HG03039 (cell line): ENCODE data around the gene SETD4.
"Not testable (repeated sequence)": the region's sequence is repeated elsewhere in the genome, so short reads cannot be mapped to it uniquely, and the experiment has no call there.

Experiments
- ATAC-seq: cut with Tn5 transposase; IDR thresholded peaks from one replicate; pipeline ENCODE4 v1.9.1; 2021; ENCODE audit warnings: mild to moderate bottlenecking, moderate library complexity; ENCODE audit not compliant: unreplicated experiment

SETD4 gene, protein sequence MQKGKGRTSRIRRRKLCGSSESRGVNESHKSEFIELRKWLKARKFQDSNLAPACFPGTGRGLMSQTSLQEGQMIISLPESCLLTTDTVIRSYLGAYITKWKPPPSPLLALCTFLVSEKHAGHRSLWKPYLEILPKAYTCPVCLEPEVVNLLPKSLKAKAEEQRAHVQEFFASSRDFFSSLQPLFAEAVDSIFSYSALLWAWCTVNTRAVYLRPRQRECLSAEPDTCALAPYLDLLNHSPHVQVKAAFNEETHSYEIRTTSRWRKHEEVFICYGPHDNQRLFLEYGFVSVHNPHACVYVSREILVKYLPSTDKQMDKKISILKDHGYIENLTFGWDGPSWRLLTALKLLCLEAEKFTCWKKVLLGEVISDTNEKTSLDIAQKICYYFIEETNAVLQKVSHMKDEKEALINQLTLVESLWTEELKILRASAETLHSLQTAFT

DNA sequence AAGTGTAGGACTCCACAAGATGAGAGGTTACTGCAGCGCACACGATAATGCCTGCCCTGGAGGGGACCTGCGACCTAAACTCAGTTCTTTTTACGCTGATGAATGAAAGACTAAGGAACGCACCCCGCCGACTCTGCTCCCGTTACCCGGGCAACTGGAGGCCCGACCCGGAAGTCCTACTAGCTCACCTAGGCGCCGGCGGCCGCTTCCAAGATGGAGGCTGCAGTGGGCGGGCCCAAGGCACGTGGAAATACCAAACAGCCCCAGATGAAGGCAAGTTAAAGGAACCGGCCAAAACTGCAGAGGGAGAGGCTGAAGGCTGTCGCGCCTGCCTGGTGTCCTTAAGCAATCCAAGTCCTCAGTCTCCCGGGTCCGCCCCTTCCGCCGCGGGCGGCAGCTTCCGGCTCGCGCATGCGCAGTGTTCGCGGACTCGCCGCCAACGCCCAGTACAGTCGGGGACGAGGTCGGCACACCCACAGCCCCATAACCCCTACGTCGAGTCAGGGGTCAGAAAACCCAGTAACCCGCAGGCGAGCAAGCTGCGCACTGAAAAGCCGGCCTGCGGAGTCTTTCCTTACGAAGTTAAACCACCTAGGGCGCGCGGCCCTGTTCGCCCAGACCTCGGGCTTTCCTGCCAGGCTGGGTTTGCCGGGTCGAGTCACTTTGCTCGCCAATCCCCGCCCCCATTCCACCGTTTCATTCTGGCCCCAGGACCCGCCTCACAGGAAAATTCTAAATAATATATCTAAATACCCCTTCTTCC is at the start of gene SETD4:
SETD4 (minus strand) TSS at position 368 of the 763 bp plus-strand sequence. CDS start 1,638 bp downstream, outside the sequence.
- ATAC-seq, result peak; percentile 86

DNA sequence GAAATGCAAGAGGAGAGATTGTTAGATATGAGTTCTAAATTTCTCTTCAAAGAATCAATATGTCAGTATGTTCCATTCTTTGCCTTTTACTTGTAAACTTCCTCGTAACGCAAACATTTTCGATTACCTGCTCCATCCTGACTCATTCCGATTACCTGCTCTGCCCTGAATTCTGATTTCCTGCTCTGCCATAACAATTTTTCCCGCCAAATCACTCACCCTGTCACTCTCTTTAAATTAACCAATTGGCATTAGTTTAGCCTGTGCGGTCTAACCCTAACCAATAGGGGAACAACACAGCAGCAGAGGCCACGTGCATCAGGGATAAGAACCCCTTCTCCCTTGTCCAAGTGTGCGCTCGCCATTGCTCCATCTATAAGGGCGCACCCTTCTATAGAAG is 49.5 kb upstream of the SETD4 start:
- no peak for ATAC-seq

DNA sequence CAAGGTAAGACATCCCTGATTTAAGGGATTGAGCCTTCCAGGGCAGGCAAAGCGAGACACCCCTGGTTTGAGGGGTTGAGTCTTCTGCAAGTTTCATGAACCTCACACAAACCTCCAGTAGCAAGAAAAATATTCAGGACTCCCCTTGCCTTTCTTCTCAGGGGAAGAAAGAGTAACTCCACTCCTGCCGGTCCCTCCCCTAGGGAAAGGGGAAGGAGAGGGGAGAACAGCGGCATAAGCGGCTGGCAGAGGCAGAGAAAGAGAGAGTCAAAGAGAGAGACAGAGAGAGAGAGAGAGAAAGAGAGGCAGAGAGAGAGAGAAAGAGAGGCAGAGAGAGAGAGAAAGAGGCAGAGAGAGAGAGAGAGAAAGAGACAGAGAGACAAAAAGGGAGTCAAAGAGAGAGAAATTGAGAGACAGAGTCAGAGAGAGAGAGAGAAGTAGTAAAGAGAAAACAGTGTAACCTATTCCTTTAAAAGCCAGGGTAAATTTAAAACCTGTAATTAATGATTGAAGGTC is 45.1 kb upstream of the SETD4 start:
- ATAC-seq, result no peak

DNA sequence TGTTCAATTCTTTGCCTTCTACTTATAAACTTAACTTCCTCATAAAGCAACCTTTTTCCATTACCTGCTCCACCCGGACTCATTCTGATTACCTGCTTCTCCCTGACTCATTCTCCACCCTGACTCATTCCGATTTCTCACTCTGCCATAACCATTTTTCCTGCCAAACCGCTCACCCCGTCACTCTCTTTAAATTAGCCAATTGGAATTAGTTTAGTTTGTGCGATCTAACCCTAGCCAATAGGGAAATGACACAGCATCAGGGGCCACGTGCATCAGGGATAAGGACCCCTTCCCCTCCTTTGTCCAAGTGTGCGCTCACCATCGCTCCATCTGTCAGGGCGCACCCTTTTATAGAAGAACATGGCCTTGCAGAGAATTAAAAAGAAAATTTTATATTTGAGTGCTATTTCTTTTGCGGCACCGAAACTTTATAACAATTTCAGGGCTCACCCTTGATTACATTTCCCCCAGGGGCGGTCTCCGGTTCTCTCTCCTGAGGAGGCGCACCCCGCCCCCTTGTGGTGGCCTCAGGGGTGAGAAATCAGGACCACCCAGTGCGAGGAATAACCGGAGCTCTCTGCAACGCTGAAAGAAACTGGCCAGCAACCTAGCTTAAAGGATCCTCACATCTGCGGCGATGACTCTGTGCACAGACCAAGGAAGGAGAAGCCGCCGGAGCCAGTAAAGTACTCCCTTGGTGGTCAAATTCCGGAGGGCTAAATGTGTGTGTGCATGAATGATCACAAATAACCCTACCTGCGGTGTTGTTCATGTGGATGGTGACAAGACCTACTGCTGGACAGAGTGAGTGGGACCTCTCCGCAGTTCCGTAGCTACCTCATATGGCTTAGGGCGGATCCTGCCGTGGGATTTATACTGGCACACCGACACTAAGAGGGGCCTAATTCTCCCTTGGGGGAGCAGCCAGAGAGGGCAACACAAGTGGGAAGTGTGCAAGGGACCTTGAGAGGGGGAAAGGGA is 44.3 kb upstream of the SETD4 start:
- no peak for ATAC-seq

DNA sequence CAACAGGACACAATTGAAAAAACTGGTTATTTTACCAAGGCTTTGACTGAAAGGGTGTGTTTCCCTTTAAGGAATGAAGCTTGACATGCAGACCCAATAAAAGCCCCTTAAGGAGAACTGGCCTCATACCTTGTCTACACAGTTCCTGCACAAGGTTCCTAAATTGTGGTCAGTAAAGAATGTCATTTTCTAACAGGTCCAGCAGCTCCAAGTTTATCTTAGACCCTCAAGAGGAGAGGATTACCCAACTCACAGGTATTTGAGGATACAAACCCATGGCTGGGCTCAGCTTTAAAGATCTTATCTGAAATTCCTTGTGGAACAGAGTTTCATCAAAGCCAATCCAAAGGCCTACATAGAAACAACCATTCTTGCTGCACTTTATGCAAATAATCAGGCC is 43.1 kb upstream of the SETD4 start:
- ATAC-seq, result no peak

DNA sequence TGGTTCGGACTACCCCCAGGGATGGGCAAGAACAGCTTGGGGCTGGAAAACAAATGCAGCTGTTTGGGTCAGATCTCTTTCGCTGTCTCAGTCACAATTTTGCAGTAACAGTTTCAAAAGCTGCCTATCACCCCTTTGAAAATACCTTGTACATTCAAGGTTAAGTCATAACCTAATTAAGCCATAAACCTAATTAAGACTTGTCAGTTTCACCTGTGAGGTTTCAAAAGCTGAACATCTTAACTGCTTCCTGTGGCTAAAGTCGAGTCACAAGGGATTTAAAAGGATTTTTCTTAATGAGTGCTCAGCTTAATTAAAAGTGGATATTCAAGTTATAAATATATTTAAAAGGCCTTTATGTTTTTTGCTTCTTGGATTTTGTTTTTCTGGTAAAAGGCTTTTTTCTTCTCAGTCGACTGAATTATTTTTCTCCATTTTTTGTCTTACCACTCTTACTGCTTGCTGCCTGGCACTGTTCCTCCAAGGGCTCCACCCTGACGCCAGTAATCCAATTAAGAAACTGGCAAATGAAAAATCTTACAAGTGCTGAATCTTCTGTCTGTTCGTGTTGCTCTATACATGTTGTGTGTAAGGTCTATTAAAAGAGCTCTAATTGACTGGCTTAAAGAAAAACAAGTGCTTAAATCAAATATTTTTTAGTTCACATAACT is 40.8 kb upstream of the SETD4 start:
- ATAC-seq, result no peak

DNA sequence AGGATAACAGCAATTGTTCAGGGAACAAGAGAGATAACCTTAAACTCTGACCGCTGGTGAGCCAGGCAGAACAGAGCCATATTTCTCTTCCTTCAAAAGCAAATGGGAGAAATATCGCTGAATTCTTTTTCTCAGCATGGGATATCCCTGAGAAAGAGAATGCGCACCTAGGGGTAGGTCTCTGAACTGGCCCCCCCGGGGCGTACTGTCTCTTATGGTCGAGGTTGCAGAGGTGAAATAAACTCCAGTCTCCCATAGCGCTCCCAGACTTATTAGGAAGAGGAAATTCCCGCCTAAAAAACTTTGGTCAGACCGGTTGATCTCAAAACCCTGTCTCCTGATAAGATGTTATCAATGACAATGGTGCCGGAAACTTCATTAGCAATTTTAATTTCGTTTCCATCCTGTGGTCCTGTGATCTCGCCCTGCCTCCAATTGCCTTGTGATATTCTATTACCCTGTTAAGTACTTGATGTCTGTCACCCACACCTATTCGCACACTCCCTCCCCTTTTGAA is 39.4 kb upstream of the SETD4 start:
- ATAC-seq, result not testable (repeated sequence)

DNA sequence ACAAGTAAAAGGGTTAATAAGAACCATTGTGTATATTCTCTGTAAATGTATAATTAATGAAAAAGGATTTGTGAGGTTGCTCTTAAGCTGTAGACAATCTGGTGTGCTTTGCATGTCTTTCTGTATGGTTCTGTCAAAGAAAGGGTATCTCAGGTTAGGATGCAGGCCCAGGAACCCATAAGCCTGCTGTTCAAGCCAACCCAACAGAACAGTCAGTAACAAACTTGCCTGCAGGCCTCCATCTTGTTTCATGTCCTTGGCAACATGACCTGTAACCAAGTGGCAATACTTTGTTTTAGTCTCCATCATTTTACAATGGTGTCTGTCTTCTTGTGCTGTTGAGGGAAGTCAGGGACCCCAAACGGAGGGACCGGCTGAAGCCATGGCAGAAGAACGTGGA is 38.7 kb upstream of the SETD4 start:
- ATAC-seq, result no peak

DNA sequence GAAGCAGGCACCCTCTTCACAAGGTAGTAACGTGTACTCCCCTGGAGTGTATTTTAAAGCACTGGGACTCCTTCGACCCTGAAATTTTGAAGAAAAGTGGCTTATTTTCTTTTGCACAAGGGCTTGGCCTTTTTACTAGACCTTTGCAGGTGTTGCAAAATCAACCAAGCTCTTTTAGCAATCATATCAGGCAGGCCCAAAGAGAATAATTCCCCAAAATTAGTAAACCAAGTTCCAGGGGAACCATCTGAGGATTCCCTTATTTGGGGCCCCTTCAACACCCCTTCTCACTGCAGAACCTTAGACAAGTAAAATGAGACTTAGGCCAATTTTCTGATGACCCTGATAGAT is 37.8 kb upstream of the SETD4 start:
- ATAC-seq, result no peak

DNA sequence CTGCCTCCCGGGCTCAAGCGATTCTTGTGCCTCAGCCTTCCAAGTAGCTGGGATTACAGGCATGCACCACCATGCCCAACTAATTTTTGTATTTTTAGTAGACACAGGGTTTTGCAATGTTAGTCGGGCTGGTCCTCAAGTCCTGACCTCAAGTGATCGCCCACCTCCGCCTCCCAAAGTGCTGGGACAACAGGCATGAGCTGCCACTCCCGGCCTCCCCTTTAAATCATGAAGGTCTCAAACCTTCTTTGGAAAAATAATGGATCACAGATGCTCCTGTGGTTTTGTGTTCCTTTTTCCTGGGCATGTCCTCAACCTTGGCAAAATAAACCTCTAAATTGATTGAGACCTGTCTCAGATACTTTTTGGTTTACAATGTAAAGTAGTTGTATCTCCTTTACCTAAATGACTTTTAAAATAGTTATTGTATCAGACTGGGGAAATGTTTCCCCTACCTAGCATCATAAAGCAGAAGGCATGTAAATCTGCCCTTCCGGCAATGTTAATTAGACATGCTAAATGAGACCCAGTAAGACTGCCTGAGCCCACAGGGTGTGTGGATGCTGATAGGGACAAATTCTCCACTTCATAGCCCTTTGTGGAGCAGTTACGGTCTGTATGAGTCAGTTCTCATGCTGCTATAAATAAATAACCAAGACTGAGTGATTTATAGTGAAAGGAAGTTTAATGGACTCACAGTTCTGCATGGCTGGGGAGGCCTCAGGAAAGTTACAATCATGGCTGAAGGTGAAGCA is 37.3 kb upstream of the SETD4 start:
- ATAC-seq, result no peak

DNA sequence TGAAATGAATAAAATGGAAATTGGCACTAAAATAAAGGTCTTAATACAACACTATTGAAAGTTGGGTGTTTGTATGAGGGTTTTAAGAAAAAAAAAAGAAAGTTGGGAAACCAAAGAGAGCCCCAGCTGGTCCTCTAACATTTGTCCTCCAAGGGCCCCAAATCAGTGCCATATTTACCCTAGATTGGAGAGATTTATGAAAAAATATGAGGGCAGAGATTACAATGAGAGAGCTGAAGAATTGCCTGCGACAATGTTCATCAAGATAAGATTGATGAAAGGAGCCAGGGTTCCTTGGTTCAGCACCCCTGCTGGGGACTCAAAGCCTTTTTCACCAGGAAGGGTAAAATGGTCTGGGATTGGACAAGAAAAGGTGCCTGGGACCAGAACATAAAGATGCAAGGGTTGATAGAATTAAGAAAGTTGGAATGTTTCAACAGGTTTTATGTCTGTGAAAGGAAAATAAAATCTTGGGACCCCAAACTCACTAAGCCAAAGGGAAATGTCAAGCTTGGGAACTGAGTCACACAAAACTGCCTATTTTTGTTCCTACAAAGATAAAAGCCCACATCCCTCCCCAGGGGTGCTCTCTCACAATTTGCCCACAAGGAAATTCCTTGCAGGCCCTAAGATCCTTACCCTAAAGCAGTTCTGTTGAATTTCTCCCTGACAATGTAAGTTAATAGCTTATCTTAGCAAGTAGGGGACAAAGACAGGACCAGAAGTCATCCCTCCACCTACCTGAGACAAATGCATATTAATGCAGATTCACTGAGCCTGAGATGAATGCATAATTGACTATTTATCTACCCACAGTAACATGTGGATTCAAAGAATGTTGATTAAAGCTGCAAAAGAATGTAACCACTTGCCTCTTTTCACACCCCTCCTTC is 36.3 kb upstream of the SETD4 start:
- ATAC-seq, result no peak

DNA sequence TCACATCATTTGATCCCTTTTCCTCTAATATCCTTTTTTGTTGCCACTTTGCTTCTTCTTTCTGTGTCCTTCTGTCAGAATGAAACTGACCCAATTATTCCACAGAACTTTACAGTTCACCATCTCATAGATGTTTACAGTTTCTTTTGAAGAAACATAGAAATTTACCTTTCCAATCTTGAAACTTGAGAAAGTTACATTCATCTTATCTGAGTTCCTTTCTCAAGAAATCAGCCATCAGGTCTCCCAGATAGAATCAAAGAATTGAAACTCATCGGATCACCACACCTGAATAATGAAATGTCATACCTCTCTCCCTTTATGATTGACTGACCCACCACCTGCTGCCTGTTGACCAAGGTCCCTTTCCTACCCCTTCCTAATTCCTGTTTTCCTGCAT is 33.2 kb upstream of the SETD4 start:
- ATAC-seq, result no peak

DNA sequence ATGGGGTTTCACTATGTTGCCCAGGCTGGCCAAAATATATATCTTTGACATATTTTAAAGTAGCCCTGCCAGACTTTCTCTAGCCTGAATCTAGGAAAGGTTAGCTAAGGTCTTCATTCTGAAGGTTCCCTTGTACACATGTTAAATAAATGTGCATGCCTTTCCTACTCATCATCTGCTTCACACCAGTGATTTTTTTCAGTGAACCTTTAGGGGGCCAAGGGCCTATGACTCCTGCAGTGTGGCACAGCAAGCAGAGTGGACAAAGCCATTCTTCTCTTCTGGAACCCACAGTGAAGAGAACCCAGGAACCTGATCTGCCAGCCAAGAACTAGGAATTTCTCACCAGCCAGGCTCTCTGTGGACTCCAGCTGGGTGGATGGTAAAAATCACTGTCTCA is 32.4 kb upstream of the SETD4 start:
- ATAC-seq, result no peak

DNA sequence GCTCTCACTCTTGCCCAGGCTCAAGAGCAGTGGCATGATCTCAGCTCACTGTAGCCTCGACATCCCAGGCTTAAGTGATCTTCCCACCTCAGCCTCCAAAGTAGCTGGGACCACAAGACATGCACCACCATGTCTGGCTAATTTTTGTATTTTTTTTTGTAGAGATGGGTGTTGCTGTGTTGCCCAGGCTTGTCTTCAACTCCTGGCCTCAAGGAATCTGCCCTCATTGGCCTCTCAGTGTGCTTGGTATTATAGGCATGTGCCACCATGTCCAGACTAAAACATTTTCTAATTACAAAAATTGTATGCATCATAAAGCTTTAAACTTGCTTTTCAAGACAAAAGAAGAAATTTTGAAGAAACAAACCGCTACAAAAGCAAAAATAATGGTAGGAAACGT is 29.6 kb upstream of the SETD4 start:
- ATAC-seq, result no peak

DNA sequence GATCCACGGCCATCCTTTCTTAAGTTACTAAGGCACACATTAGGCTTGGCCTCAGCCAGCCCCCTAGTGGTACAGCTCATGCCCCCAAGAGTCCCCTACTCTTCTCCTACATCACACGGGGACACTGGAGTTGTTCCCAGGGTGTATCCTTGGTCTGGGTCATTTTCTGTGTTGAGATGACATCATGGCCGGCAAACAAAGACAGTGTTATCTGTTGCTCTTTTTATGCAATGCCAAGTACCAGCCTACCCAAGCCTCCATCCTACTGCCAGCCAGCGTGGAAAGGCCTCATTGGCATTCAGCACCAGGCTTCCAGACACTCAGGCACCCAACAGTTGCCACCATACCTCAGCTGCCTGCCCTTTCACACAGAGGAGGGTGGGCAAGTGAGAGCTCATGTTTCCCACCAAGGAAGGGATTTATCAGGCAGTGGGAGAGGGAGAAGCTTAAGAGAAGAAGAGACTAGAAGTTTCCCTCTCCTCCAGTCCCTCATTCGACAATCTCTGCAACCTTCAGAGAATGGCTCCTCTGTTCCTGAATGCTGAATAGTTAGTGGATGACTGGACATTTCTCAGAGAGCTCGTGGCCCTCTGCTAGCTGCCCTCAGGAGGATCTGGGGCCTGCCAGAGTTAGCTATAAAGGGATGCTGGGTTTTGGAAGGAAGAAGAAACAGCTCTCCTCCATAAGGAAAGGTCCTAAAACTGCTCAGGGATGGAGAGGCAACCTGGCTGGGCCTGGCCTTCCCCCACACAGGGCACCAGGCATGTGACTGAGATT is 27.2 kb upstream of the SETD4 start:
- no peak for ATAC-seq

DNA sequence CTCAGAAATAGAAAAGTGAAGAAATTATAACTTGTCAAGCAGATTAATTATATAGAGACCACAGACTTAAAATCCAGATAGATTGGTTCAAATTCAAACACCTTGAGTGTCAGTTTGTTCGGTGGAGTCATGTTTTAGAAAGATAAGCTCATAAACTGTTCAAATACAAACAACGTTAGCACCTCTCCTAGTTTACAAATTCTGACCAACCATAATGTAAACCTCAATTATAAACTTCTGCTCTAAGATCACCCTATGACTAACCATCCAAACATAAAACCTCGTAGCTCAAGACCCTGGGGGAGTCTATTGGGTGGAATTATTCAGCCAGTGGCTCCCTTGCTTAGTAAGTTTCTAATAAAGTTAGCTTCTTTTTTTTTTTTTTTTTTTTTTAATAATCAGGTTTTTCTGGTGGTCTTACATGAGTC is 21.9 kb upstream of the SETD4 start:
- no peak for ATAC-seq

DNA sequence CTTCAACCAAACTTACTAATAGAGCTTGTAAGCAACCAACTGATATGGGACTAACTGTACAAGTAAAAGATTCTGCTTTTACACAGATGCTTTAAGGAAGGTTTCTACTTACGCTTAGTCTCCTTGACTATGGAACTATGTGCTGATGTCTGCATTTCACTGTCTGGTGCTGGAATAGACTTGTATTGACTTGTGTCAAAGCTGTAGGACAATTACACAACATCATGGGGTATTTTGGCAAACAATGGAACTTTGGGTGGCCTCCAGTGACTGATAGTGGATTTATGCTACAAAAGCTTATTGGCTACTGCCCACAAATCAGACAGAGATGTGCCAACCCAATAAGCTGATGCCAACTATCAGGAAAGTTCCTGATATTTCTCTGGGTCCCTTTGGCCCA is 20.1 kb upstream of the SETD4 start:
- no peak for ATAC-seq

DNA sequence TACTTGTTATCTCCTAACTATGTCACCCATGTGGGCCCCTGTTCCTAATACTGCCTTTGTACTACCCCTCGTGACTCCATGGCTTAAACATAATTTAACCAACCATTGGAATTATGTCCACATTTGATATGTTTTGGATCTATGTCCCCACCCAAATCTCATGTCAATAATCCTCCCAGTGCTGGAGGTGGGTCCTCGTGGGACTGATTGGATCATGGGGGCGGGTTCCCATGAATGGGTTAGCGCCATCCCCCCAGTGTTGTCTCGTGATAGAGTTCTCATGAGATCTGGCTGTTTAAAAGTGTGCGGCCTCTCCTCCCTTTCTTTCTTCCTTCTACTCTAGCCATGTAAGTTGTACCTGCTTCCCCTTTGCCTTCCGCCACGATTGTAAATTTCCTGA is 19.3 kb upstream of the SETD4 start:
- ATAC-seq, result no peak
